Progenitor cell of endocrine pancreas (in vitro differentiated cells): ENCODE measurements around the gene RANBP9. TPM values are rescaled to one million over a fixed set of nuclear protein-coding genes. Genes with fewer than 3 reads are reported as not detected.
A peak's percentile ranks its signal among the peaks of the same experiment; 100 is the strongest.

Experiments used
- DNase-seq: peaks from one replicate; pipeline ENCODE4 v3.0.0; 2021; ENCODE audit warnings: low spot score; ENCODE audit not compliant: unreplicated experiment
- H3K27ac Mint-ChIP-seq: 2 replicates; pipeline ENCODE4 v1.8.0; 2021; ENCODE audit warnings: mild to moderate bottlenecking, moderate library complexity, mixed read lengths
- H3K27me3 Mint-ChIP-seq: 2 replicates; pipeline ENCODE4 v1.8.0; 2021; ENCODE audit warnings: mixed read lengths
- H3K36me3 Mint-ChIP-seq: 2 replicates; pipeline ENCODE4 v1.8.0; 2022; ENCODE audit warnings: mixed read lengths; ENCODE audit not compliant: insufficient read depth
- H3K4me1 Mint-ChIP-seq: 2 replicates; pipeline ENCODE4 v1.8.0; 2021; ENCODE audit warnings: low read depth, mixed read lengths
- H3K4me3 Mint-ChIP-seq: 2 replicates; pipeline ENCODE4 v1.8.0; 2021; ENCODE audit warnings: low read depth, mild to moderate bottlenecking, moderate library complexity, mixed read lengths
- H3K9me3 Mint-ChIP-seq: 2 replicates; pipeline ENCODE4 v1.8.0; 2021; ENCODE audit warnings: low read depth, mixed read lengths
- CTCF ChIP-seq: fragments of 200-600 bp; sonication (generic); IDR thresholded peaks from one replicate; pipeline ENCODE4 v1.5.0; 2021; ENCODE audit warnings: antibody characterized with exemption, mild to moderate bottlenecking; ENCODE audit not compliant: unreplicated experiment
- total RNA-seq: library from RNA; stranded (reverse); gene quantifications from 2 replicates; pipeline ENCODE4 v1.2.1, GENCODE V29; 2021

Gene RANBP9
- total RNA-seq, 1 donor from 2014 or later: 58.4 TPM

DNA sequence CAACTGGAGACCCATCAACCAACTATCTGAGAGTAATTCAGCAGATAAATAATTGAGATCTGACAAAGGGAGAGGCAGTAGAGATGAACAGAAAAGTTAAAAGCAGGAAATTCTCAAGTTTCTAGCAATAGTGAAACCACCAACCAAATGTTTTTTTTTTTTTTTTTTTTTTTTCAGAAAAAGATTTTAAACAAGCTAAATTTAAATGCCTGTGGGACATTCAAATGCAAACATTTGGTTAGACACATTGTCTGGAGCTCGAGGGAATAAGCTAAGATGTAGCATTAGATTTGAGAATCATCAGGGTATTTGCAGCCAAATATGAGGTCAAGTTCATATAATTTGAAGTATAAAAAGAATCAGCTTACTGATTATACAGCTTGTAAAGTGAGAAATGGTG is 16.4 kb downstream of the RANBP9 start:
- DNase-seq: no peak
- H3K4me3 Mint-ChIP-seq: no peak overlapping the region
- H3K36me3 Mint-ChIP-seq: peaks cover 10% of the 10 kb centered on the region
- H3K27ac Mint-ChIP-seq: peak overlapping the region; percentile 71
- no peaks in the 10 kb centered on the region for H3K27me3 Mint-ChIP-seq
- no peak for TF ChIP-seq CTCF
- peaks cover 15% of the 10 kb centered on the region for H3K4me1 Mint-ChIP-seq
- no peaks in the 10 kb centered on the region for H3K9me3 Mint-ChIP-seq

GRCh38 chr6:13694562-13694961 is 17.1 kb downstream of the RANBP9 start:
- no peaks in the 10 kb centered on the region for H3K9me3 Mint-ChIP-seq
- H3K27ac Mint-ChIP-seq: no peak overlapping the region
- DNase-seq: no peak
- no peaks in the 10 kb centered on the region for H3K27me3 Mint-ChIP-seq
- no peak overlapping the region for H3K4me3 Mint-ChIP-seq
- peaks cover 12% of the 10 kb centered on the region for H3K4me1 Mint-ChIP-seq
- peaks cover 14% of the 10 kb centered on the region for H3K36me3 Mint-ChIP-seq
- TF ChIP-seq CTCF: no peak

DNA sequence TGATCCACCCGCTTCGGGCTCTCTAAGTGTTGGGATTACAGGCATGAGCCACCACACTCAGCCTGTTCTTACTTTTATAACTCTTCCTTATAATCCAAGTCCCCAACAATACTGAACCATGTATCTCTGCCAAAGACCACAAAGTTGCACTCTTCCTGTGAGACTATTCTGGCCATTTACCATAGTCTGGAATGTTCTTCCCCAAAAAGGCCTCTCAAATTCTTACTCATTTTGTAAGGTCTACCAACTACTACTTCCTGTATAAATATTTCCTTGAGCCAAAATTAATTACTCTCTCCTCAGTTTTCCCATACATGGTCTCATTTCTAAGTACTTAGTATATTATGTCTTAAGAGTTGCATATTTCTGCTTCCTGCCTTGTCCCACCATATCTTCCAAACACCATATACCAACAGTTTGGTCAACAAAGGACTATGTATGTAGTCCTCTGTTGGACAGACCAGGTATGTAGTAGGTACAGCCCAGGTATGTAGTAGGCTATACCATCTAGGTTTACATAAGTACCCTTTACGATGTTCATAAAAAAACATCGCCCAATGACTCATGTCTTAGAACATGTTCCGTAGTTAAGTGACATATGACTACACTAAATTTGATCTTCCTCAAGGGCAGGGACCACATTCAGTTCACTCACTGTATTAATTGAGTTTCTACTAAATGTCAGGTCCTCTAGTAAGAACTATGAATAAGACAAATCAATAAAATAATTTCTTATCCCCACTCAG is 22.0 kb downstream of the RANBP9 start:
- H3K27me3 Mint-ChIP-seq: no peaks in the 10 kb centered on the region
- peaks cover 7% of the 10 kb centered on the region for H3K4me1 Mint-ChIP-seq
- H3K4me3 Mint-ChIP-seq: no peak overlapping the region
- DNase-seq: no peak
- no peaks in the 10 kb centered on the region for H3K9me3 Mint-ChIP-seq
- H3K36me3 Mint-ChIP-seq: peaks cover 16% of the 10 kb centered on the region
- no peak for TF ChIP-seq CTCF
- H3K27ac Mint-ChIP-seq: peak overlapping the region; percentile 12

DNA sequence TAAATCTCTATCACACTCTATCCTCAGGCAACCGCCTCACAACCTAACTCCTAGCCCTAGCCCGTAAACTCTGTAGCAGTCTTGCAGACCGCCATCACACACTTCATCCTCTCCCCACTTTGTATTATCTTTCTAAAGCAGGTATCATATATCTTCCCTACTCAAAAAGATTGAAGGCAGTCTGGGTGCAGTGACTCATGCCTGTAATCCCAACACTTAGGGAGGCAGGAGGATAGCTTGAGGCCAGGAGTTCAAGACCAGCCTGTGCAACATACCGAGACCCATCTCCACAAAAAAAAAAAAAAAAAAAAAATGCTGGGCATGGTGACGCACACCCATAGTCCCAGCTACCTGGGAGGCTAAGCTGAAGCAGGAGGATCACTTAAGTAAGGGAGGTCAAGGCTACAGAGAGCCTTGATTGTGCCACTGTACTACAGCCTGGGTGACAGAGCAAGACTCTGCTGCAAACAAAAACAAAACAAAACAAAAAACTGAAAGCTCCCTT is 22.9 kb downstream of the RANBP9 start:
- H3K9me3 Mint-ChIP-seq: no peaks in the 10 kb centered on the region
- no peak overlapping the region for H3K27ac Mint-ChIP-seq
- peaks cover 16% of the 10 kb centered on the region for H3K36me3 Mint-ChIP-seq
- peaks cover 3% of the 10 kb centered on the region for H3K4me1 Mint-ChIP-seq
- no peak for TF ChIP-seq CTCF
- no peak overlapping the region for H3K4me3 Mint-ChIP-seq
- no peaks in the 10 kb centered on the region for H3K27me3 Mint-ChIP-seq
- no peak for DNase-seq

GRCh38 chr6:13687917-13688351 is 23.7 kb downstream of the RANBP9 start:
- Mint-ChIP-seq H3K36me3 (peaks cover 18% of the 10 kb centered on the region), H3K27me3 (no peaks in the 10 kb centered on the region), H3K27ac (peak overlapping the region; percentile 43), H3K9me3 (no peaks in the 10 kb centered on the region), H3K4me3 (no peak overlapping the region), H3K4me1 (peaks cover 2% of the 10 kb centered on the region)
- DNase-seq: no peak
- TF ChIP-seq CTCF: no peak
